Ovary (tissue), 9 donors: ENCODE results near the gene RAPGEFL1. TPM values are rescaled to one million over a fixed set of nuclear protein-coding genes. Genes with fewer than 3 reads are reported as not detected.
"Not testable (repeated sequence)": the region's sequence is repeated elsewhere in the genome, so short reads cannot be mapped to it uniquely, and the experiment has no call there.

Experiments used
- DNase-seq, 5 donors: peaks; one replicate each; pipeline ENCODE4 v3.0.0-alpha.2; 2019 to 2020
- H3K27ac ChIP-seq, 2 donors: fragments of 200-600 bp; one replicate each; pipeline versions ENCODE4 v1.5.1 to v1.8.0; 2019 to 2022
- H3K27me3 ChIP-seq: fragments of 200-600 bp; one replicate; pipeline ENCODE4 v1.8.0; 2022
- H3K36me3 ChIP-seq: fragments of 200-600 bp; sonication (generic); one replicate; pipeline ENCODE4 v1.5.1; 2019
- H3K4me1 ChIP-seq: one replicate; pipeline ENCODE4 v1.8.1; 2013; ENCODE audit warnings: mild to moderate bottlenecking, moderate library complexity; ENCODE audit not compliant: insufficient read depth
- H3K4me3 ChIP-seq: fragments of 200-600 bp; sonication (generic); one replicate; pipeline ENCODE4 v1.5.1; 2017
- H3K9me3 ChIP-seq, 2 donors: fragments of 200-600 bp in 1 of 2; sonication (generic) in 1 of 2; one replicate each; pipeline versions ENCODE4 v1.5.1 to v1.8.1; 2013 to 2019; ENCODE audit warnings: mild to moderate bottlenecking in 1 of 2, moderate library complexity in 1 of 2
- CTCF ChIP-seq, 3 donors: fragments of 450-650 bp in 2 of 3; fragments of 200-600 bp in 1 of 3; IDR thresholded peaks; one replicate each; pipeline versions ENCODE4 v1.5.1 to v1.8.0; 2016 to 2022; ENCODE audit warnings: antibody characterized with exemption in 3 of 3, mild to moderate bottlenecking in 1 of 3
- EP300 ChIP-seq: sonication (generic); formaldehyde crosslinking; IDR thresholded peaks from one replicate; pipeline ENCODE4 v1.6.1; 2017; ENCODE audit warnings: antibody characterized with exemption
- POLR2A ChIP-seq: fragments of 450-650 bp; IDR thresholded peaks from one replicate; pipeline ENCODE4 v1.6.1; 2017; ENCODE audit warnings: antibody characterized with exemption, mild to moderate bottlenecking, moderate library complexity
- WGBS, 3 donors: extraction: QIAGEN DNeasy Blood & Tissue Kit in 1 of 3; methylation state at CpG; one replicate each; pipeline versions ENCODE4 v1.1.5 to v1.1.7; 2013 to 2017; 5-methylcytosine and 5-hydroxymethylcytosine counted together
- intact Hi-C, 4 donors: fragments of 100-400 bp; cut with DNase I; formaldehyde crosslinking; loops; one replicate each; pipeline versions ENCODE4 v1.11.0 to v1.15.1; 2022 to 2023
- polyA plus RNA-seq, 2 donors: library from polyadenylated mRNA; stranded (reverse); fragments of 200-250 nt in 1 of 2; fragments of 350-450 nt in 1 of 2; fragmentation: Illumina TruSeq in 1 of 2; extraction: RNeasy Lipid Tissue Mini Kit (QIAGEN cat#74804) in 1 of 2; gene quantifications; one replicate each; pipeline ENCODE4 v1.2.3, GENCODE V29; 2013 to 2014
- total RNA-seq, 7 donors: library from RNA; depleted of rRNA in 2 of 7; stranded (reverse); fragments of >200 nt in 2 of 7; fragmentation: NEBNext Ultra II Directional in 3 of 7; extraction: Animal tissue kit (Norgen Biotek cat#: 25700) in 3 of 7; gene quantifications; one replicate each; pipeline versions ENCODE4 v1.1.0 to v1.2.4, GENCODE V29; 2016 to 2023
- donor health status: DM: no; HTN: no; CAD: no; lungs with moderate emphysema.
- donor health status: DM: no; HTN: no; CAD: no.
- donor health status: Bipolar disorder and iron deficiency.
- donor health status: DM: yes; HTN: yes; CAD: no.
- donor health status: DM: no; HTN: no; CAD: no.
- donor health status: DM: yes; HTN: yes; CAD: no.

Gene RAPGEFL1
- total and polyA plus RNA-seq, 9 donors: 1.4 to 9.1 (median 5.3) TPM

DNA sequence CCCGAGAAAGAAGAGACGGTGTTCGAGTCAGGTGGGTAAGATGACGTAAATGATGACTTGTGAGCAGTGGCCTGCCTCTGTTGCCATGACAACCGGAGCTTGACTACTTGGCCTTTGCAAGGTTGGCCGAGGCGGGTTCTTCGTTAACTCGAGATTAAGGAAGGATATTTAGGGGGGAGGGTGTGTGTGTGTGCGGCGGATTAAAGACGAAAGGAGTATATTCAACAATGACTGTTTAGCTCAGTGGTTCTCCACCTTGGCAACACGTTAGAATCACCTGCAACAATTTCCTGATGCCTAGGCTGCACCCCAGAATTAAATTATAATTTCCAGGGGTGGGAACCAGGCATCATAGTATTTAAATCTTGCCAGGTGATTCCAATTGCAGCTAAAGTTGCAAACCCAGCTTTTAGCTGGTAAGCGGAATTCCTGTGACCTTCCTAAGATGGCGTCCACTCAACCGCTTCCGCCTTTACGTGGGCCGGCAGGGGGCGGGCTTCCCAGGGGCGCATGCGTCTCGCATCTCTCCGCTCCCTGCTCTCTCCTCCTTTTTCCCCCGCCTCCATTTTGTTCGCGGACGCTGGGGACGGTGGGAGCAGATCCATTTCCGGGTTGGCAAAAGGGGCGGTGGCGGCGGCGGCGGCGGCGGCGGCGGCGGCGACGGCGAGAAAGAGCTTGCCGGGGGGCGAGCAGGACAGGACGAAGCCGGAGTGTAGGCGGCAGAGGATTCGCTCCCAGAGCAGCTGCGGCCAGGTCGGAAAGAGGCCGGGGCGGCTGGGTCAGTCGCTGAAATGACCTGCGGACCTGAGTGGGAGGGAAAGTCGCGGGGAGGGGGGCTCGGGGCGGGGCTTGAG is 41.7 kb downstream of the RAPGEFL1 start, which contains the start of gene WIPF2:
Gene WIPF2 (plus strand): TSS at position 565 of the 854 bp plus-strand sequence. CDS start 37,156 bp downstream, outside the sequence.
- 1% methylated on average over 52 to 59 of the region's 59 CpGs for WGBS, 3 donors
- DNase-seq: peak; percentile 96 to 98 (median 97)
- Histone ChIP-seq H3K9me3 (no peaks in the 10 kb centered on the region), H3K27ac (peak within 1 kb of the TSS; percentile 80 to 93), H3K4me3 (peak within 1 kb of the TSS; percentile 78), H3K36me3 (no peaks in the 10 kb centered on the region), H3K4me1 (peaks cover 5% of the 10 kb centered on the region), H3K27me3 (no peaks in the 10 kb centered on the region)
- intact Hi-C loops: loop anchor here in 1 of 4 donors (10.0 kb wide), 1 partner anchor 66 kb away; the partner anchor contains the start of gene CDC6
- peak; percentile 75 for TF ChIP-seq POLR2A
- TF ChIP-seq CTCF (IDR thresholded peaks at IDR 0.05): peak; percentile 78 to 91 (median 90)
- no peak for TF ChIP-seq EP300

- TF ChIP-seq POLR2A (no peak), EP300 (no peak), CTCF (IDR thresholded peaks at IDR 0.05) (no peak)
- Histone ChIP-seq H3K4me1 (peaks cover 5% of the 10 kb centered on the region), H3K27ac (peak overlapping the region; percentile 80 to 93), H3K27me3 (no peaks in the 10 kb centered on the region), H3K4me3 (peak overlapping the region; percentile 78), H3K9me3 (no peaks in the 10 kb centered on the region), H3K36me3 (no peaks in the 10 kb centered on the region)
- intact Hi-C loops: loop anchor here in 2 of 4 donors (5.0 to 10.0 kb wide), 2 partner anchors 65 to 278 kb away; partner anchors contain the start of gene CDC6 (in 2 of the 2)
- DNase-seq: peak in 1 of 5 donors; percentile 16
- WGBS, 3 donors: 2% methylated on average over 24 of the region's 24 CpGs
Measured at GRCh38 chr17:40219594-40220338, 42.5 kb downstream of the RAPGEFL1 start.

DNA sequence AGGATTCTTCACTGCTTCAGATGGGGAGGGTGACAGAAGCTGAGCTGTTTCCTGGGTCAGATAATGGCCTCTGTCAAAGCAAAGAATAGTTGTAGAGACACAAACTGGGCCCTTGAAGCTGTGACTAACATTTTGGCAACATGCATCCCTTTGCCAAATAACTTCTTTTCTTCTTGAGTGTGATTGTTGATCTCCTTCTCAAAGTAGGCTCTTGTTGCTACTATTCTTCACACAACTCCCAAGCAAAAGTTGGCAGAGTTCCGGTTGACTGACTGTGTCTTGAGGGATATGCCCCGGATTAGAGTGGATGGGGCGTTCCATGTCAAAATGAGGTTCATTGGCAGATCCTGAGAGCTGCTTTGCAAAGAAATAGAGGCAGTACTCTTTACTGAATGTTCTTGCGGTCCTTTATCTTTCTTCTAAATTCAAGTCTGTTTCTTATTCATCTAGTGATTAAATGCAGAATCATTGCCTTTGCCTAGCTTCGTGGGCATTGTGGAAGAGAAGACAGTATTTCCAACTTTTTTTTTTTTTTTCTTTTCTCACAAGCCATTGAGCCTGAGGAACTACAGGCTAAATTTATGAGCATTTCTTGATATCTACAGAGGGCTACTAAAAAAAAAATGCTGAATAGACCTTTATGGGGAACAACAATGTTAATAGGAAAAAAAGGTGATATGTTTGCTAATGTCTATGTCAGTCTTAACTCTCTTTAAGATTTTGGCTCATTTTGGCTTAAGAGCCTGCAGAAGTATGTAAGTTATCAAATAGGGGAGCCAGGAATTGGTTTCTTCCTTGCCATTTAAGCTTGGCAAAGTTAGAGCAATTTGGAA is 47.7 kb downstream of the RAPGEFL1 start:
- no peak overlapping the region for H3K4me3 ChIP-seq
- no peaks in the 10 kb centered on the region for H3K9me3 ChIP-seq
- H3K27me3 ChIP-seq: no peaks in the 10 kb centered on the region
- no peaks in the 10 kb centered on the region for H3K36me3 ChIP-seq
- 58 to 75% (median 75%) methylated on average over 5 of the region's 5 CpGs for whole genome bisulfite sequencing, 3 donors
- TF ChIP-seq POLR2A: no peak
- no peak for TF ChIP-seq EP300
- no peak for TF ChIP-seq CTCF (IDR thresholded peaks at IDR 0.05)
- H3K27ac ChIP-seq: no peak overlapping the region
- H3K4me1 ChIP-seq: peaks cover 3% of the 10 kb centered on the region
- no peak for DNase-seq
- intact Hi-C loops: loop anchor here in 1 of 4 donors (5.0 to 10.0 kb wide), 2 partner anchors 60 to 272 kb away; partner anchors contain the start of gene CDC6

DNA sequence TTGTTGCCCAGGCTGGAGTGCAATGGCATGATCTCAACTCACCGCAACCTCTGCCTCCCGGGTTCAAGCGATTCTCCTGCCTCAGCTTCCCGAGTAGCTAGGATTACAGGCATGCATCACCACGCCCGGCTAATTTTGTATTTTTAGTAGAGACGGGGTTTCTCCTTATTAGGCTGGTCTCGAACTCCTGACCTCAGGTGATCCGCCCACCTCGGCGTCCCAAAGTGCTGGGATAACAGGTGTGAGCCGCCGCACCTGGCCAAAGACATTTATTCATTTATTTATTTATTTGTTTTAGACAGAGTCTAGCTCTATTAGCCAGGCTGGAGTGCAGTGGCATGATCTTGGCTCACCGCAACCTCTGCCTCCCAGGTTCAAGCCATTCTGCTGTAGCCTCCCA is 51.9 kb downstream of the RAPGEFL1 start:
- not testable (repeated sequence) for DNase-seq, H3K36me3 ChIP-seq, H3K27me3 ChIP-seq, H3K27ac ChIP-seq, H3K4me1 ChIP-seq, H3K4me3 ChIP-seq, H3K9me3 ChIP-seq
- intact Hi-C loops: loop anchor here in 1 of 4 donors (10.0 kb wide), 1 partner anchor 56 kb away; the partner anchor contains the start of gene CDC6
- 93 to 95% (median 94%) methylated on average over 14 of the region's 14 CpGs for WGBS, 3 donors
